Panc1 (cell line): ENCODE results near the gene NCKAP5. TPM values are rescaled to one million over a fixed set of nuclear protein-coding genes. Genes with fewer than 3 reads are reported as not detected.
A peak's percentile ranks its signal among the peaks of the same experiment; 100 is the strongest.

Experiments
- ATAC-seq: fragments of 200-7000 bp; cut with Tn5 transposase; 2 replicates; pipeline ENCODE4 v1.9.1; 2020; ENCODE audit warnings: mild to moderate bottlenecking, moderate library complexity
- BruUV-seq: library from RNA; stranded (reverse); fragments of 400-500 nt; replicated peaks from 2 replicates; lab custom pipeline; 2021; lab: Mats Ljungman, UMichigan
- CTCF ChIA-PET: fragments of 300-600 bp; sonication (Branson Sonifier 250); formaldehyde crosslinking; loops from one replicate; lab custom pipeline; 2022; ENCODE audit warnings: antibody characterized with exemption; lab: Charles Lee
- POLR2A ChIA-PET: fragments of 300-600 bp; sonication (Branson Sonifier 250); formaldehyde crosslinking; loops from one replicate; lab custom pipeline; 2022; ENCODE audit warnings: antibody characterized with exemption; lab: Charles Lee
- DNase-seq: peaks from one replicate; pipeline ENCODE4 v3.0.0-alpha.2; 2010; ENCODE audit warnings: low read depth, low spot score
- H3K27ac ChIP-seq: 2 replicates; pipeline ENCODE4 v1.5.1; 2011; ENCODE audit warnings: mild to moderate bottlenecking, low read length, inconsistent platforms
- H3K27me3 ChIP-seq: fragments of 200-500 bp; sonication (Bioruptor generic); 2 replicates; pipeline ENCODE4 v1.6.0; 2014; ENCODE audit warnings: low read length, inconsistent platforms; ENCODE audit not compliant: control insufficient read depth, insufficient read depth
- H3K36me3 ChIP-seq: fragments of 200-500 bp; sonication (Bioruptor generic); 2 replicates; pipeline ENCODE4 v1.5.1; 2014; ENCODE audit warnings: inconsistent platforms, mild to moderate bottlenecking, low read length, moderate library complexity; ENCODE audit not compliant: control insufficient read depth, insufficient read depth
- H3K4me1 ChIP-seq: 2 replicates; pipeline ENCODE4 v1.5.1; 2011; ENCODE audit warnings: inconsistent platforms, mild to moderate bottlenecking, low read length, moderate library complexity; ENCODE audit not compliant: control insufficient read depth, insufficient read depth
- H3K4me3 ChIP-seq, 2 experiments: 2 replicates each; pipeline ENCODE4 v1.5.1; 2011 to 2012; ENCODE audit warnings: low read depth in 2 of 2, low read length in 2 of 2, mild to moderate bottlenecking in 2 of 2, inconsistent platforms in 1 of 2, moderate library complexity in 1 of 2
- H3K9me3 ChIP-seq: fragments of 200-500 bp; sonication (Bioruptor generic); 2 replicates; pipeline ENCODE4 v1.5.1; 2014; ENCODE audit warnings: low read depth, mild to moderate bottlenecking, inconsistent platforms, low read length, moderate library complexity; ENCODE audit not compliant: control insufficient read depth, insufficient read depth
- POLR2AphosphoS5 ChIP-seq: IDR thresholded peaks from 2 replicates; pipeline ENCODE4 v1.6.1; 2012; ENCODE audit warnings: mild to moderate bottlenecking, low read depth, low read length, moderate library complexity
- SIN3A ChIP-seq: IDR thresholded peaks from 2 replicates; pipeline ENCODE4 v1.6.1; 2012; ENCODE audit warnings: low read depth, mild to moderate bottlenecking, low read length, moderate library complexity, borderline replicate concordance; ENCODE audit not compliant: insufficient read depth
- TCF7L2 ChIP-seq: IDR thresholded peaks from 2 replicates; pipeline ENCODE4 v1.6.1; 2011; ENCODE audit warnings: mild to moderate bottlenecking, low read depth, low read length, inconsistent platforms
- in situ Hi-C: cut with HindIII; loops from 2 replicates; pipeline ENCODE4 v1.10.0; 2016; ENCODE audit warnings: low sequenced_read_pairs, low pct_unique_long_range_greater_than_20kb
- intact Hi-C: fragments of 100-400 bp; cut with micrococcal nuclease; formaldehyde crosslinking; loops from one replicate; pipeline ENCODE4 v1.10.0; 2022; ENCODE audit not compliant: unreplicated experiment
- total RNA-seq: library from RNA; stranded (reverse); gene quantifications from one replicate; pipeline ENCODE4 v1.2.1, GENCODE V29; 2021; ENCODE audit not compliant: unreplicated experiment
- TF ChIP-seq, protein P1 (sequence below): fragments of 450-650 bp; IDR thresholded peaks from 2 replicates; pipeline ENCODE4 v1.5.1; 2017; ENCODE audit warnings: mild to moderate bottlenecking
- TF ChIP-seq, protein P2 (sequence below), 2 experiments: IDR thresholded peaks; 2 replicates each; pipeline ENCODE4 v1.6.1; 2011 to 2012; ENCODE audit warnings: low read depth in 2 of 2, control low read depth in 1 of 2, low read length in 1 of 2, mild to moderate bottlenecking in 1 of 2, moderate library complexity in 1 of 2; ENCODE audit not compliant: insufficient read depth in 1 of 2

NCKAP5 gene
- total RNA-seq, 1 experiment from 2014 or later = 0.10 TPM

DNA sequence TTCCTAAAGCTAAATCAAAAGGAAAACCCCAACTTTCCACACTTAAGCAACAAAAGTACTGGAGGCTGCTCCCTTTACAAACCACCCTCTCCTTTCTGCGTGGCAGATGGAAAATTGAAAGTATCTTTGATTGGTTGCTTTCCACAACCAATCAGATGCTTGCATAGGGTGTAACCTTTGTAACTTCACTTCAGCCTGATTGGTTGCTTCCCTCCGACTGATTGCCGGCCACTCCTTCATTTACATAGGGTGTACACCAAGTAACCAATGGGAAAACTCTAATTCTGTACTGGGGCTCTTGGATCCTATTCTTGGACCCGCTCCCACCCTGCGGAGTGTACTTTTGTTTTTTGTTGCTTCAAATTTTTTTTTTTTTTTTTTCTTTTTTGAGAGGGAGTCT is 297.7 kb downstream of the NCKAP5 start:
- H3K36me3 ChIP-seq = no peaks in the 10 kb centered on the region
- in situ Hi-C loops = no loop called here
- H3K9me3 ChIP-seq = no peaks in the 10 kb centered on the region
- ChIA-PET POLR2A (no interaction called here), CTCF (no interaction called here)
- no peaks in the 10 kb centered on the region for H3K4me1 ChIP-seq
- intact Hi-C loops = no loop called here
- no peak overlapping the region for H3K27ac ChIP-seq
- ATAC-seq (no peak), DNase-seq (no peak)
- TF ChIP-seq, protein P1, sequence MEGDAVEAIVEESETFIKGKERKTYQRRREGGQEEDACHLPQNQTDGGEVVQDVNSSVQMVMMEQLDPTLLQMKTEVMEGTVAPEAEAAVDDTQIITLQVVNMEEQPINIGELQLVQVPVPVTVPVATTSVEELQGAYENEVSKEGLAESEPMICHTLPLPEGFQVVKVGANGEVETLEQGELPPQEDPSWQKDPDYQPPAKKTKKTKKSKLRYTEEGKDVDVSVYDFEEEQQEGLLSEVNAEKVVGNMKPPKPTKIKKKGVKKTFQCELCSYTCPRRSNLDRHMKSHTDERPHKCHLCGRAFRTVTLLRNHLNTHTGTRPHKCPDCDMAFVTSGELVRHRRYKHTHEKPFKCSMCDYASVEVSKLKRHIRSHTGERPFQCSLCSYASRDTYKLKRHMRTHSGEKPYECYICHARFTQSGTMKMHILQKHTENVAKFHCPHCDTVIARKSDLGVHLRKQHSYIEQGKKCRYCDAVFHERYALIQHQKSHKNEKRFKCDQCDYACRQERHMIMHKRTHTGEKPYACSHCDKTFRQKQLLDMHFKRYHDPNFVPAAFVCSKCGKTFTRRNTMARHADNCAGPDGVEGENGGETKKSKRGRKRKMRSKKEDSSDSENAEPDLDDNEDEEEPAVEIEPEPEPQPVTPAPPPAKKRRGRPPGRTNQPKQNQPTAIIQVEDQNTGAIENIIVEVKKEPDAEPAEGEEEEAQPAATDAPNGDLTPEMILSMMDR = no peak
- no peak for TF ChIP-seq POLR2AphosphoS5
- no peak for TF ChIP-seq SIN3A
- no peak for TF ChIP-seq TCF7L2
- TF ChIP-seq, protein P2, sequence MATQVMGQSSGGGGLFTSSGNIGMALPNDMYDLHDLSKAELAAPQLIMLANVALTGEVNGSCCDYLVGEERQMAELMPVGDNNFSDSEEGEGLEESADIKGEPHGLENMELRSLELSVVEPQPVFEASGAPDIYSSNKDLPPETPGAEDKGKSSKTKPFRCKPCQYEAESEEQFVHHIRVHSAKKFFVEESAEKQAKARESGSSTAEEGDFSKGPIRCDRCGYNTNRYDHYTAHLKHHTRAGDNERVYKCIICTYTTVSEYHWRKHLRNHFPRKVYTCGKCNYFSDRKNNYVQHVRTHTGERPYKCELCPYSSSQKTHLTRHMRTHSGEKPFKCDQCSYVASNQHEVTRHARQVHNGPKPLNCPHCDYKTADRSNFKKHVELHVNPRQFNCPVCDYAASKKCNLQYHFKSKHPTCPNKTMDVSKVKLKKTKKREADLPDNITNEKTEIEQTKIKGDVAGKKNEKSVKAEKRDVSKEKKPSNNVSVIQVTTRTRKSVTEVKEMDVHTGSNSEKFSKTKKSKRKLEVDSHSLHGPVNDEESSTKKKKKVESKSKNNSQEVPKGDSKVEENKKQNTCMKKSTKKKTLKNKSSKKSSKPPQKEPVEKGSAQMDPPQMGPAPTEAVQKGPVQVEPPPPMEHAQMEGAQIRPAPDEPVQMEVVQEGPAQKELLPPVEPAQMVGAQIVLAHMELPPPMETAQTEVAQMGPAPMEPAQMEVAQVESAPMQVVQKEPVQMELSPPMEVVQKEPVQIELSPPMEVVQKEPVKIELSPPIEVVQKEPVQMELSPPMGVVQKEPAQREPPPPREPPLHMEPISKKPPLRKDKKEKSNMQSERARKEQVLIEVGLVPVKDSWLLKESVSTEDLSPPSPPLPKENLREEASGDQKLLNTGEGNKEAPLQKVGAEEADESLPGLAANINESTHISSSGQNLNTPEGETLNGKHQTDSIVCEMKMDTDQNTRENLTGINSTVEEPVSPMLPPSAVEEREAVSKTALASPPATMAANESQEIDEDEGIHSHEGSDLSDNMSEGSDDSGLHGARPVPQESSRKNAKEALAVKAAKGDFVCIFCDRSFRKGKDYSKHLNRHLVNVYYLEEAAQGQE (IDR thresholded peaks at IDR 0.05; ENCODE audit: insufficient read depth in 1 of 2, low read depth in 2 of 2, low read length in 1 of 2) = no peak
- no TSS peak for BruUV-seq
- no peak overlapping the region for H3K4me3 ChIP-seq
- H3K27me3 ChIP-seq = no peaks in the 10 kb centered on the region

DNA sequence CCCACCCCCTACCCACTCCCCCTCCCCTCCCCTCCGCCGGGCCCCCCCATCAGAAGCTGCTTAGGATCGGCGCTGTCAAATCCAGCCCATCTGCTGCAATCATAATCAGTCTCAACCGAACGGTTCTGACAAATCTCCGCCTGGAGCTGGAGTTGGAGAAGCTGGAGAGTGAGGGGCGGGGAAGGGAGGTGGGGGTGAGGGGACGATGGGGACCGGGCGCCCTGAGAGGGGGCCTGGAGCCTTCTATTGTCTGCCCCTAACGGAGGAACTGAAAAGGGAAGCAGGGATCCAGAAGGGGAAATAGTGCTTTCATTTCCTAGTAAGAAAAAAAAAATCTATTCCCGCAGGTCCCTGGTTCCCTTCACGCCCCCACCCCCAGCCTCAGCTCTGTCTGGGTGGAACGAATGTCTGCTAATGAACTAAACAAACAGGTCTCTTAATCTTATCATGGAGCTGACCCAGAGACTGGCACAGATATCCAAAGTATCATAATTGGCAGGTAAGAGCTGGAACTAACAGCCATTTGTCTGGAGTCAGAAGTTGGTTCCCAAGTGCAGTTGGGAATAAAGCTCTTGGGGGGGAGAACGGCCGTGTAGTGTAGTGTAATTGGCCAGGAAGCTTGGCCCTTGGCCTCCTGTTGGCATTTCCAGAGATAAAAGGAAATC is 301.2 kb downstream of the NCKAP5 start:
- Histone ChIP-seq H3K9me3 (no peaks in the 10 kb centered on the region), H3K4me3 (peak overlapping the region in 1 of 2 experiments; percentile 30; a peak in 1 of 4 replicates), H3K4me1 (no peaks in the 10 kb centered on the region), H3K27me3 (no peaks in the 10 kb centered on the region), H3K27ac (no peak overlapping the region), H3K36me3 (no peaks in the 10 kb centered on the region)
- ATAC-seq (no peak), DNase-seq (no peak)
- ChIA-PET CTCF (no interaction called here), POLR2A (no interaction called here)
- in situ Hi-C loops (no loop called here), intact Hi-C loops (no loop called here)
- BruUV-seq = no TSS peak
- TF ChIP-seq POLR2AphosphoS5 (no peak), TCF7L2 (no peak), SIN3A (no peak)
- TF ChIP-seq, protein P2 (IDR thresholded peaks at IDR 0.05; ENCODE audit: insufficient read depth in 1 of 2, low read depth in 2 of 2, low read length in 1 of 2) = no peak
- TF ChIP-seq, protein P1 = no peak
